Retinal pigment epithelial cell (primary cell): ENCODE results near the gene TTLL5.

Source experiments
- DNase-seq: peaks from one replicate; pipeline ENCODE4 v3.0.0-alpha.2; 2010; ENCODE audit warnings: low read depth
- H3K4me3 ChIP-seq: 2 replicates; pipeline ENCODE4 v1.5.1; 2011; ENCODE audit warnings: mild to moderate bottlenecking, low read length, control low read depth, moderate library complexity
- CTCF ChIP-seq: conservative IDR thresholded peaks from 2 replicates; pipeline ENCODE4 v1.5.1; 2011; ENCODE audit warnings: low read depth, low read length, control low read depth, inconsistent platforms

The TTLL5 gene

DNA sequence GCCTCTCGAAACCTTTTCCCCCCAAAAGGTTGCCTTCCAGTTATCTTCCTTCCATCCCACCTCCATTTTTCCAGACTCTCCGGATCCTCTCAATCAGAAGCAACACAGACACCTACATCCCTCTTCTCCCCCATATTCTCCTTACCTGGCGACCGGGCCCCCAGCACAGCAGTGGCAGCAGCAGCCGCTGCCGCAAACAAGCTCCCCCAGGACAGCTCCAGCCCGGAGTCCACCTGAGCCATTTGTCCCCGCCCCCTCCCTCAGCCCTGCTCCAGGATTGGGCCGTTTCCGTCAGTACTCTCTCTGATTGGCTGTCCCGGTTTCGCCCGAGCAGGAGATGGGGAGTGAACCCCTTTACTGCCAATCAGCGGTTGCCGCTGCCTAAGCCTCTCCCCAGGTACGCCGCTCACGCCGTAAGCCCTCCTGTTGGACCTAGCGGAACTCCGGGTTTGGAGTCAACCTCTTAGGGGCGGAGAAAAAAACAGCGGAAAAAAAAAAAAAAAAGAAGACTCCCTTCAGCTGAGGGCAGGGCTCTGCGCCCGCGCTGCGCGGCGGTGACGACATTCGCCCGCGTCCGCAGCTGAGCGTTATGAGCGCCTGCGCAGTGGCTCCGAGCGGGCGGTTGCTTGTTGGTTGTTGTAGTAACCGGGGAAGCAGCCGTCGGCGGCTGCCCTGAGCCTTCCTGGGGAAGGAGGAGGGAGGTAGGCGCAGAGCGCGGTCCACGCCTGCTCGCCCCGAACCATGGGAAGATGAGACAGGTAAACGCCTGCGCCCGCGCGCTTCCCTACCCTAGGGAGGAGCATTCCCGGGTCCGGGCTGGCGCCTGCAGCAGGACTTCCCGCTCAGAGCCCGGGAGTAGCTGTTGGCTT lies at the start of gene TTLL5, which contains the start of gene ERG28:
Gene TTLL5 (plus strand): TSS at position 617 of the 869 bp plus-strand sequence. CDS start 1,904 bp downstream, outside the sequence.
Gene ERG28 (minus strand): TSS at position 247 of the 869 bp plus-strand sequence. CDS start 3,374 bp downstream, outside the sequence.
- peak; percentile 98 for DNase-seq
- TF ChIP-seq CTCF, result no peak
- peak within 1 kb of the TSS; percentile 97 for H3K4me3 ChIP-seq

DNA sequence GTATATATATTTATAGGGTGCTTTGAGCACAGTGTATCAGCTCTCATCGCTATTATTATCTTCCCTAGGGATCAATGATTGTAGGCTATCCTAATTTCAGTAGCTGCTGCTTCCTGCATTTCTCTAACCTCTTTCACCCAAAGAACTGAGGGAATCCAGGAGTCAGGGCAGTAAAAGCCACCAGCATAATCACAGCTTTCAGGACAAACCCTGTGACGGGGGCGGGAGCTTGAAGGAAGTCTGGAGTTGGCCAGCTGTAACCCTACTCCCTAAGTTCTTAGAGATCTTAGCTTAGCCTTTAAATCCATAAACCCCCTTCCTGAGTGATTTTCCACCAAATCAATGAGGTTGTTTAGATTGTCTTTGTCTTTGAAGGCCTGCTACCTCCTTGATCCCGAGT lies 48.9 kb upstream of the TTLL5 start:
- H3K4me3 ChIP-seq, result no peak overlapping the region
- peak; percentile 32 for DNase-seq

GRCh38 chr14:75614179-75614578 lies 46.9 kb upstream of the TTLL5 start:
- DNase-seq, result no peak
- no peak for TF ChIP-seq CTCF
- H3K4me3 ChIP-seq, result no peak overlapping the region

More for the DNA sequence above, 48.9 kb upstream of the TTLL5 start:
- no peak for TF ChIP-seq CTCF

GRCh38 chr14:75615200-75615599 lies 45.8 kb upstream of the TTLL5 start:
- no peak for TF ChIP-seq CTCF
- DNase-seq, result no peak
- H3K4me3 ChIP-seq, result no peak overlapping the region

GRCh38 chr14:75619548-75619947 lies 41.5 kb upstream of the TTLL5 start:
- no peak overlapping the region for H3K4me3 ChIP-seq
- DNase-seq, result no peak
- TF ChIP-seq CTCF, result no peak

DNA sequence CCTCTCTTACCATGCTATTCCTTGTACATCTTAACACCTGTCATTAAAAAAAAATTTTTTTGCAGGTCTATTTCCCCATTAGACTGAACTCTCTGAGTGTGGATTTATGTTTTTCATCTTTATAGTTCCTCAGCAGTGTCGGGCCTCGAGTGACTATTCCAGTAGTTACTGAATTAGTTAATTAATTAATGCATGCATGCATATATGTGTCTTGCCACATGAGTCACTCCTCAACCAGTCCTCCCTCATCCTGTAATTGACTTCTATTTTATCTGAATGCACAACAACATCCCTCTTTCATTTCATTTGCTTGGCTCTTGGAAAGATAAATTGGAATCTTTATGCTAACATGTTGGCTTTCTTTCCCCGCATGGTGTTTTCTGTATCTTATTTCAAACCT lies 36.0 kb upstream of the TTLL5 start:
- no peak overlapping the region for H3K4me3 ChIP-seq
- no peak for DNase-seq
- no peak for TF ChIP-seq CTCF

DNA sequence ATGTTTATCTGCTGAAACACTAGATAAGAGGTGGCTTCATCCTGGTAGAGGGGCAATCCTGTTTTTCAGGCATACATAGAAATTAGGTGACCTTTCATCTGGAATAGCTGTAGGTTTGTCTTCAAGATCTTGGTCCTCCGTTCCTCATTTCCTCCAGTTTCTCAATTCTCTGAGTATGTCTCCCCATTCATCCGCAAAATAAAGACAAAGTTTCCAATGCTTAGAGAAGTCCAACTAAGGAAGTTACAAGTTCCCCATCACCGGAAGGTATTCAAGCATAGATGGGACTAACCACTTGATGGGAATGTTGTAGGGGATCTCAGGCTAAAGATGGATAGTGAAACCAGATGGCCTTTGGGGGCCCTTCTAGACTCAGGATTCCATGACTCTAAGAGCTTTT lies 34.6 kb upstream of the TTLL5 start:
- no peak for TF ChIP-seq CTCF
- H3K4me3 ChIP-seq, result no peak overlapping the region
- DNase-seq, result no peak
